Measurements from ENCODE around the gene RASL12.

The RASL12 gene

DNA sequence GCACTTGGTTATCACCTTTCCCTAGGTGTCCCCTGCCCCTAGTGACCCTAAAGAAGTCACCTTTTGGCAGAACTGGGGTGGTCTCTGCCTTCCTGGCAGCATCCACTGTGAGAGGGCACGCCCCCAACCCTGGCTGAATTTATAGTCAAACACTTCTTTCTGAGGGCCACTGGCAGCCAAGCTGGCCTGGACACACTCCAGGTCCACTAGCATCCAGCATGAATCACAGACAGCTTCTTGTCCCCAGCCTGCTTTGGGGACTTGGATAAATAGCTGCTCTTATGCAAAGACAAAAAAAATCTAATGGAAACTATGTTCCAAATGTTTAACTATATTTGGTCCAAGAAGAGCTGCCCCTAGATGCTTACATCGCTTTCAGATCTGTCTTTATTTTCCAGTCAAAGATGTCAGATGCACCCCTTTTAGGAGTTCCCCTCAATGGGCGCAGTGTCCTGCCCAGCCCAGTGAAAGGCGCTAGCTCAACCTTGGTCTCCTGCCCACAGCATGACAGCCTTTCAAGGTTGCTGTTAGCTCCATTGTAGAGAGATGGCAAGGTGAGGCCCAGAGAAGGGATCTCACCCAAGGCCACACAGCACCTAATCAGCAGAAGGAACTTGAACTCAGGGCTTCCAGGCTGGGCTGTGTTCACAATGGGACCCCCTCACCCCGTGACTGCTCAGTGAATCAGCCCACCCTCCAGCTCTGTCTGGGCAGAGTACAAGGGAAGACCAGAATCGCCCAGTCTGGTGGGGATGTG is 7.0 kb downstream of the RASL12 start:
- Histone ChIP-seq H3K9ac (ENCODE audit: low read depth, low read length) (no peak overlapping the region), H3K4me1 (ENCODE audit: insufficient read depth, low read length) (peaks cover 8% of the 10 kb centered on the region; the same call in 1 of the 2 replicates), H3K36me3 (ENCODE audit: insufficient read depth, low read length) (peaks cover 4% of the 10 kb centered on the region; the same call in 1 of the 2 replicates), H3K4me3 (ENCODE audit: low read length) (no peak overlapping the region), H3K9me3 (ENCODE audit: insufficient read depth, low read depth, low read length) (no peaks in the 10 kb centered on the region), H3K27ac (ENCODE audit: low read depth, low read length) (no peak overlapping the region), H3K27me3 (ENCODE audit: insufficient read depth, low read length) (no peaks in the 10 kb centered on the region)
- 95% methylated on average over 6 of the region's 6 CpGs for WGBS

DNA sequence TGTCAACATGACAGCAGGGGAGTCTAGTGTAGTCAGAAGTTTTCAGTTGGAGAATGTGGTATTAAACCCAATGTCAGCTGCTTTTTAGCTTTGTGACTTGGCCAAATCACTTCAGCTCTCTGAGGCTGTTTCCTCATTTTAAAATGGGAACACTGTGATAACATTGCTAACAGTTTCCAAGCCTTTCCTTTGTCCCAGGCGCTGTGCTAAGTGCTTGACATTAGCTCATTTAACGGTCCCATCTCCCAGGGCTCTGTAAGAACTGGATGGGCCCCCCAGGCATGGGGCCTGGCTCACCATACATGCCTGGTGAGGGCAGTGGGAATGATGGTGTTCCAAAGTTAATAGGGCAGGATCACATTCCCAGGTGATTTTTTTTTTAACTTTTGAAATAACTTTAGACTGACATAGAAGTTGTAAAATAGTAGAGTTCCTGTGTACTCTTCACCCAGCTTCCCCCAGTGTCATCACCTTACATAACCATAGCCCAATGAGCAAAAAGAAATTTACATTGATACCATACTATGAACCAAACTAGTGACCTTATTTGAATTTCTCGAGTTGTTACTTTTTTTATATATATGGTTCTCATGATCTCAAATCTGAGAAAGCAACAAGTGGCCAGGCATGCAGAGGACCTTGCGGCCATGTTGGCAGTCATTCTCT is 7.7 kb downstream of the RASL12 start:
- H3K4me3 ChIP-seq (ENCODE audit: low read length), result no peak overlapping the region
- no peak overlapping the region for H3K27ac ChIP-seq (ENCODE audit: low read depth, low read length)
- no peaks in the 10 kb centered on the region for H3K27me3 ChIP-seq (ENCODE audit: insufficient read depth, low read length)
- peaks cover 3% of the 10 kb centered on the region; the same call in 1 of the 2 replicates for H3K4me1 ChIP-seq (ENCODE audit: insufficient read depth, low read length)
- no peak overlapping the region for H3K9ac ChIP-seq (ENCODE audit: low read depth, low read length)
- H3K9me3 ChIP-seq (ENCODE audit: insufficient read depth, low read depth, low read length), result no peaks in the 10 kb centered on the region
- H3K36me3 ChIP-seq (ENCODE audit: insufficient read depth, low read length), result peaks cover 4% of the 10 kb centered on the region; the same call in 1 of the 2 replicates
- 96% methylated on average over 4 of the region's 4 CpGs for WGBS

DNA sequence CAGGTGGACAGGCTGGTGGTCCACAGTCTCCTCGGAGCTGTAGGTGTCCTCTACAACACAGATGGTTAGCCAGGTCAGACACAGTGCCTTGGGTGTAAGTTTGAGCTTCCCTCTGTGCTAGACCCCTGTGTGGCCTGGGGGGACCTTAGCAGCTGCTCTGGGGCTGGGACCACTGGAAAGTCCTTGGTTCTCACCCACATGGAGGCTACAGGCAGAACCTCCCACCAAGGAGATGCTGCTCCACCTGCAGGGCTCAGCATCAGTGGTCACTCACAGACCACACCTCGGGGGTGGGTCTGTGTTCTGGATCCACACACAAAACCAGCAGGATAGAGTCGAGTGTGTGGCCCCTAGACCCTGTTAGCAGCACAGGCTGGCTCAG is 8.4 kb downstream of the RASL12 start:
- Histone ChIP-seq H3K27me3 (ENCODE audit: insufficient read depth, low read length) (no peaks in the 10 kb centered on the region), H3K9ac (ENCODE audit: low read depth, low read length) (no peak overlapping the region), H3K4me3 (ENCODE audit: low read length) (no peak overlapping the region), H3K36me3 (ENCODE audit: insufficient read depth, low read length) (peaks cover 4% of the 10 kb centered on the region; the same call in 1 of the 2 replicates), H3K9me3 (ENCODE audit: insufficient read depth, low read depth, low read length) (no peaks in the 10 kb centered on the region), H3K4me1 (ENCODE audit: insufficient read depth, low read length) (no peaks in the 10 kb centered on the region), H3K27ac (ENCODE audit: low read depth, low read length) (no peak overlapping the region)
- WGBS, result 93% methylated on average over 3 of the region's 3 CpGs

DNA sequence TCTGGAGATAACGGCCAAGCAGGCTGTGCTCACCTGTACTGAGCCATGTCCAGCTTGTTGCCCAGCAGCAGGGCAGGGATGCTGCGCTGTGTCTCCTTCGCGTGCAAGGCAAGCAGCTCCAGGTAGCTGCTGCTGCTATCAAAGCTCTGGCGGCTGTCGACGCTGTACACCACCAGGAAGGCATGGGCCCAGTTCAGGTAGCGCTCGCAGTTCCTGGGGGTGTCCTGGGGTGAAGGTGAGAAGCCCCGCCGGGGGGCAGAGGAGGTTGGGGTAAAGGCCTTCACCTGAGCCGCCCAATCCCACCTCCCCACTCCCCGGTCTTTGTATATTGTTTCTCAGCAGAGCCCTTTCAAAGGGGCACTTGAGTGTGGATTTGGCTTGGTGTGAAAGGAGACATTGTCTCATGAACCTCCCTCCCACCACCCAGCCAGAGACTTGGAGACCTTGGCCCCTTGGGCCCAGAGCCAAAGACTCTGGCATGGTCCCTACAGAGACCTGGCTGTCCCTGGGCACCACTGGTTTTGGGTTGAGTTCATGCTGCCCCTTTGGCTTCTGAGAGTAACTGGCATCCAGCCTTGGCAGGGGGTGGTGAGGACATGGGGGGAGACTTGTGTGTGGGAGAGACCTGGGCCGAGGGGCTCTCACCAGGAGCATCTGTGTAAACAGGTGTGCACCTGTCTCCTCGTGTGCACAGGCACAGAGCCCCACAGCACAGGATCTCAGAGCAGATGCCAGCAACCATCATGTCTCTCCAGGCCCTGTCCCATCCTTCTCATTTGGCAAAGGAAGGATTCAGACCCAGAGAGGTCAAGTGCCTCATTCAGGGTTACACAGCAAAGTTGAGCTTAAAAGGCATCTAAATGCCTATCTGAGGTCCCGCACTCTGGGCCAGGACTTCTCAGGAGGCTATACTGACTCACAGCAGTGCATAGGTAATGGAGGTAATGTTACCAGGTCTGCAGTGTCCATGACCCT is 9.1 kb downstream of the RASL12 start:
- Histone ChIP-seq H3K9me3 (ENCODE audit: insufficient read depth, low read depth, low read length) (no peaks in the 10 kb centered on the region), H3K9ac (ENCODE audit: low read depth, low read length) (no peak overlapping the region), H3K36me3 (ENCODE audit: insufficient read depth, low read length) (peaks cover 4% of the 10 kb centered on the region; the same call in 1 of the 2 replicates), H3K27me3 (ENCODE audit: insufficient read depth, low read length) (no peaks in the 10 kb centered on the region), H3K4me1 (ENCODE audit: insufficient read depth, low read length) (no peaks in the 10 kb centered on the region), H3K4me3 (ENCODE audit: low read length) (no peak overlapping the region), H3K27ac (ENCODE audit: low read depth, low read length) (no peak overlapping the region)
- 95% methylated on average over 16 of the region's 16 CpGs for WGBS

DNA sequence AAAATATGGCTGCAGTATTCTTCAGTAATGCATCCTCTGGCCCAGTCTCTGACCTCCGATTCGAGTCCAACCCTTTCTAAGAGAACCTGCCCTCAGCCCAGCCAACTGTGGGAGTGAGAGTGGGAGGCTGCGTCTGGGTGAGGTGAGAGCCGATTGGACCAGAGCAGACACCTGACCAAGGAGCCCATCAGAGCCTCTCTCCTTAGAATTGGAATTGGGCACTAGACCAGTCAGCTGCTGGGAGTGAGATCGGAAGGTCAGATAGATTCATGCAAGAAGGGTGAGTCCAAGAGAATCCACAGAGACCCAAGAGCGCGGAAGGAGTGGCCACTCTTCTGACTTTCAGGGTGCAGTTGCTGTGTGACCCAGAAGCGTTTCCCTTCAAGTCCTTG is 10.2 kb downstream of the RASL12 start:
- H3K27ac ChIP-seq (ENCODE audit: low read depth, low read length), result no peak overlapping the region
- no peak overlapping the region for H3K9ac ChIP-seq (ENCODE audit: low read depth, low read length)
- H3K4me1 ChIP-seq (ENCODE audit: insufficient read depth, low read length), result no peaks in the 10 kb centered on the region
- no peaks in the 10 kb centered on the region for H3K9me3 ChIP-seq (ENCODE audit: insufficient read depth, low read depth, low read length)
- 93% methylated on average over 8 of the region's 8 CpGs for WGBS
- no peak overlapping the region for H3K4me3 ChIP-seq (ENCODE audit: low read length)
- peaks cover 4% of the 10 kb centered on the region; the same call in 1 of the 2 replicates for H3K36me3 ChIP-seq (ENCODE audit: insufficient read depth, low read length)
- H3K27me3 ChIP-seq (ENCODE audit: insufficient read depth, low read length), result no peaks in the 10 kb centered on the region

DNA sequence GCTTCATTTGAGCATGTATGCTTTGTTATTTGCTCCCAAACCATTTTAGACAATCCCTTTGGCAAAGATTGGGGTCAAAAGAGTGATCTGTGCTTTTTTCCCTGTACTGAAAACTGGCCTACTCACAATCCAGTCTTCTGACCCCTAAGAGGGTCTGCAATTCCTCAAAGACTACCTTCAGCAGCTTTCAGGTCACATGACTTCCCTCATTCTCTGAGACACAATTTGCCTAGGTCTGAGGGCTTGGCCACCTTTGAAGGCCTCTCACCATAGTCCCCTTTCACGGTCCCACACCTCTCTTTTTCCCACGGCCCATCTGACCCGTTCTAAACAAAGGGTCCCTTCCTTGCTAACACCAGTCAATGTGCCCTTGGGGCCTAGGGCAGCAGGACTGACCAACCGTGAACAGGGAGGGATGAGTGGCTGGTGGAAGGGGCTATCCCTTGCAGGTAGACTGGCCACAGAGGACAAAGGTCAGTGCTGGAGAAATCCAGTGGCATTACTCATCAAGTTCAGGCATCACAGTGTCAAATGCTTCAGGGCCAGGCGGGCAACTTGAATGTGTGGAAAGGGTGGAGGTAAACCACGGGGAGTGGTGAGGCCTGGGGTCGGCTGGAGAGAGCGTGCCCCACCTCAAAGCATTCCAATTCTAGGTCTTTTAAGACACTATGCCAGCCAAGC is 10.8 kb downstream of the RASL12 start:
- peaks cover 4% of the 10 kb centered on the region; the same call in 1 of the 2 replicates for H3K36me3 ChIP-seq (ENCODE audit: insufficient read depth, low read length)
- H3K4me1 ChIP-seq (ENCODE audit: insufficient read depth, low read length), result no peaks in the 10 kb centered on the region
- 85% methylated on average over 8 of the region's 8 CpGs for WGBS
- no peak overlapping the region for H3K9ac ChIP-seq (ENCODE audit: low read depth, low read length)
- H3K4me3 ChIP-seq (ENCODE audit: low read length), result no peak overlapping the region
- H3K9me3 ChIP-seq (ENCODE audit: insufficient read depth, low read depth, low read length), result no peaks in the 10 kb centered on the region
- H3K27me3 ChIP-seq (ENCODE audit: insufficient read depth, low read length), result no peaks in the 10 kb centered on the region
- H3K27ac ChIP-seq (ENCODE audit: low read depth, low read length), result no peak overlapping the region

DNA sequence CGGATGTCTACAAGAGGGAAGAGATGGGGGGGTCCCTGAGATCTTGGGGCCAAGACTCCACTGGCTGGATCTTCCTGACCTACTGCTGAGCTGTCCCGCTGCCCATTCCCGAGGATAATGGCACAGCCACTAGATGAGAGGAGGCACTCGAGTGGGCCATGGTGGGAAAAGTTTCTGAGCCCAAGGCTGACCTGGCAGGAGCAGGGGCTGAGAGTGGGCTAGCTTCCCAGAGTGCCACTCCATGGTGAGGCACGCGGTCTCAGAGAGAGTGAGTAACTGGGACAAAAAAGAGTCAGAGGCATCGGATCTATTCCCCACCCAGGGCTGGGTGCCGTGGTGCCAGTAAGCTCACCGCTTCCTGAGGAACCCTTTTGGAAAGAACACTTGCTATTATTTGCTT is 11.7 kb downstream of the RASL12 start:
- H3K9me3 ChIP-seq (ENCODE audit: insufficient read depth, low read depth, low read length), result no peaks in the 10 kb centered on the region
- WGBS, result 92% methylated on average over 9 of the region's 9 CpGs
- H3K4me3 ChIP-seq (ENCODE audit: low read length), result no peak overlapping the region
- no peak overlapping the region for H3K27ac ChIP-seq (ENCODE audit: low read depth, low read length)
- H3K36me3 ChIP-seq (ENCODE audit: insufficient read depth, low read length), result peaks cover 4% of the 10 kb centered on the region; the same call in 1 of the 2 replicates
- H3K4me1 ChIP-seq (ENCODE audit: insufficient read depth, low read length), result no peaks in the 10 kb centered on the region
- H3K9ac ChIP-seq (ENCODE audit: low read depth, low read length), result no peak overlapping the region
- H3K27me3 ChIP-seq (ENCODE audit: insufficient read depth, low read length), result no peaks in the 10 kb centered on the region

DNA sequence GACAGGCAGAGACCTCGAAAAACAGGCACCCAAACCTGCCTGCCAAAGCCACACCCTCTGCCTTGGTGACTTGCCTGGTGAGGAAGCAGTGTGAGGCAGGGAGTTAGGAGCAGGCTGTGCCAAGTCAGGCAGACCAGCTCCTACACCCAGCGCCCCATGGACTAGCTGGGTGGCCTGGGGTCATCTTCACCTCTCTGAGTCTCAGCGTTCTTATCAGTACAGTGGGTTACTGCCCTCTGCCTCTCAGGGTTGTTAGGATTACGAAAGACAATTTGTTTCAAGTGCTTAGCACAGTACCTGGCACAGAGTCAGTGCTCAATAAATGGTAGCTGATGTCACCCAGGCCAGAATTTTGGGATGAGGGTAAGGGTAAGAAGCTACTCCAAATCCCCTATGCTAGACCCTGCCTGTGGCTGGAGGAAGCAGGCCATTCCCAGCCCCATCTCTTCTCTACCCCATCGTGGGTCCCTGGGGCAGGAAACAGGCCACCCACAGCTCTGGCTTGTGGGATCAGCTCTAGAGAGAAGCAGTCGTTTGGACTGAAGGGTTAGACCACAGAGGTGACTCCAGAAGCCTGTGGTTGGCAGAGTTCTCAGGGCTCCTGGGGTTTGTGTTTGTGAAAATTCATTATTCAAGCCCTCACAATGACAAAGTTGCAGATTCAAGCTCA is 12.5 kb downstream of the RASL12 start:
- WGBS, result 89% methylated on average over 6 of the region's 6 CpGs
- Histone ChIP-seq H3K4me1 (ENCODE audit: insufficient read depth, low read length) (no peaks in the 10 kb centered on the region), H3K9me3 (ENCODE audit: insufficient read depth, low read depth, low read length) (no peaks in the 10 kb centered on the region), H3K4me3 (ENCODE audit: low read length) (no peak overlapping the region), H3K27me3 (ENCODE audit: insufficient read depth, low read length) (no peaks in the 10 kb centered on the region), H3K9ac (ENCODE audit: low read depth, low read length) (no peak overlapping the region), H3K36me3 (ENCODE audit: insufficient read depth, low read length) (peaks cover 4% of the 10 kb centered on the region; the same call in 1 of the 2 replicates), H3K27ac (ENCODE audit: low read depth, low read length) (no peak overlapping the region)

DNA sequence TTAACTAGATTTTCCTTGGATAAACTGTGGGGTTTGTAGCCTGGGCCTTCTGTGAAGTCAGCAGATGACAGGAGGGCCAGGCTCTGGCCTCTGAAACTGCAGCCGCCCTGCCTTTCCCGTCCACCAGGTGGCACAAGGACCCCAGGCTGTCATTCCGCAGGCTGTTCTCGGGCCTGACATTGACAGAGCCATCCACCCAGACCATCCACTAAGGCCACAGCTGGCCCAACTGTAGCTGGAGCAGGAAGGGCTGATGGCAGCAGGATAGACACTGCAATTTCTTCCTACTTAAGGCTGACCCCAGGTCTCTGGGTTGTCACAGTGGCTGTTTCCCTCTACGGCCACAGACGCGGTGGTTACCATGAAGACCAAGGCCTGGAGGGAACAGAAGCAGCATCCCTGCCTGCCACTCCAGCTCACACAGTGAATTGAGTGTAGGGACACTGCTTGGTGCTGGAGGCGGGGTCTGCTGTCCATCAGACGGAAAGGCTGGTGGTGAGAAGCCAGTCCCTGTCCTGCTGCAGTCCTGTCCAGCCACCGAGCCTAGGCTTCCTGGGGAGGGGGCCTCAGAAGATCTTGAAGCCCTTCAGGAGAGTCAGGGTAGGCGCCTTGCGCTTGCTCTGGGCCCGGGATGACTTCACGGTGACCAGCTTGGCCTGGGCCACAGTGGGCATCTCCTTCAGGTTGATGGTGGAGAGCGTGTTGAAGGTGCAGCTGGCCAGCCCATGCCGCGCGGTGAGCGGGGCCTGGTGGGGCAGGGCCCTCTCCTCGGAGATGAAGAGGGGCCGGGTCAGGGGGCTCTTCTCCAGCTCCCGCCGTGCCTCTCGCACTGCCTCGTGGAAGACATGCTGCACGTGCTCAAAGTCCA is 13.2 kb downstream of the RASL12 start:
- no peak overlapping the region for H3K27ac ChIP-seq (ENCODE audit: low read depth, low read length)
- no peak overlapping the region for H3K9ac ChIP-seq (ENCODE audit: low read depth, low read length)
- no peaks in the 10 kb centered on the region for H3K4me1 ChIP-seq (ENCODE audit: insufficient read depth, low read length)
- H3K36me3 ChIP-seq (ENCODE audit: insufficient read depth, low read length), result peaks cover 4% of the 10 kb centered on the region; the same call in 1 of the 2 replicates
- WGBS, result 80% methylated on average over 26 of the region's 26 CpGs
- H3K9me3 ChIP-seq (ENCODE audit: insufficient read depth, low read depth, low read length), result no peaks in the 10 kb centered on the region
- no peak overlapping the region for H3K4me3 ChIP-seq (ENCODE audit: low read length)
- H3K27me3 ChIP-seq (ENCODE audit: insufficient read depth, low read length), result no peaks in the 10 kb centered on the region
